Measurements from ENCODE around the gene RNASE13.
A peak's percentile ranks its signal among the peaks of the same experiment; 100 is the strongest.

Gene RNASE13

GRCh38 chr14:21001218-21001617 is 33.4 kb downstream of the RNASE13 start:
- no peak for TF ChIP-seq CTCF (IDR thresholded peaks at IDR 0.05; ENCODE audit: low read depth, low read length)
- no peak for DNase-seq (ENCODE audit: extremely low read depth, low read depth)

- DNase-seq (ENCODE audit: extremely low read depth, low read depth), result no peak
- no peak for TF ChIP-seq CTCF (IDR thresholded peaks at IDR 0.05; ENCODE audit: low read depth, low read length)
Observed at GRCh38 chr14:20999591-20999990, 35.0 kb downstream of the RNASE13 start.

- DNase-seq (ENCODE audit: extremely low read depth, low read depth), result peak; percentile 36
- TF ChIP-seq CTCF (IDR thresholded peaks at IDR 0.05; ENCODE audit: low read depth, low read length), result no peak
Observed at GRCh38 chr14:20998674-20999366, 35.8 kb downstream of the RNASE13 start, which contains the start of gene SLC39A2. Gene SLC39A2, plus strand, starts transcription at chr14:20999293. Its CDS starts 154 bp downstream, at chr14:20999447.

- TF ChIP-seq CTCF (IDR thresholded peaks at IDR 0.05; ENCODE audit: low read depth, low read length), result no peak
- no peak for DNase-seq (ENCODE audit: extremely low read depth, low read depth)
Observed at GRCh38 chr14:20998139-20998538, 36.5 kb downstream of the RNASE13 start.

- DNase-seq (ENCODE audit: extremely low read depth, low read depth), result no peak
- no peak for TF ChIP-seq CTCF (IDR thresholded peaks at IDR 0.05; ENCODE audit: low read depth, low read length)
Observed at GRCh38 chr14:20997564-20997963, 37.0 kb downstream of the RNASE13 start.

- TF ChIP-seq CTCF (IDR thresholded peaks at IDR 0.05; ENCODE audit: low read depth, low read length), result no peak
- DNase-seq (ENCODE audit: extremely low read depth, low read depth), result no peak
Observed at GRCh38 chr14:20997115-20997514, 37.5 kb downstream of the RNASE13 start.

- no peak for TF ChIP-seq CTCF (IDR thresholded peaks at IDR 0.05; ENCODE audit: low read depth, low read length)
- no peak for DNase-seq (ENCODE audit: extremely low read depth, low read depth)
Observed at GRCh38 chr14:20996521-20996920, 38.1 kb downstream of the RNASE13 start.
